Fibroblast of lung (primary cell): ENCODE results near the gene IL17D. TPM values are rescaled to one million over a fixed set of nuclear protein-coding genes. Genes with fewer than 3 reads are reported as not detected.
"Not testable (repeated sequence)": the region's sequence is repeated elsewhere in the genome, so short reads cannot be mapped to it uniquely, and the experiment has no call there.

Source experiments
- DNase-seq, 2 donors: peaks; one replicate each; pipeline versions ENCODE4 v3.0.0 to v3.0.0-alpha.2; 2010; ENCODE audit warnings: low read depth in 2 of 2
- H2AFZ ChIP-seq: 2 replicates; pipeline ENCODE4 v1.5.1; 2012; ENCODE audit warnings: low read length, control low read depth, inconsistent platforms
- H3K27ac ChIP-seq: 2 replicates; pipeline ENCODE4 v1.5.1; 2011; ENCODE audit warnings: low read length, control low read depth; ENCODE audit not compliant: insufficient read depth
- H3K27me3 ChIP-seq: 2 replicates; pipeline ENCODE4 v1.5.1; 2011; ENCODE audit warnings: mild to moderate bottlenecking, low read length; ENCODE audit not compliant: control insufficient read depth, insufficient read depth
- H3K36me3 ChIP-seq: 2 replicates; pipeline ENCODE4 v1.5.1; 2011; ENCODE audit warnings: low read length; ENCODE audit not compliant: control insufficient read depth, insufficient read depth
- H3K4me1 ChIP-seq: 2 replicates; pipeline ENCODE4 v1.5.1; 2011; ENCODE audit warnings: low read length; ENCODE audit not compliant: control insufficient read depth, insufficient read depth; ENCODE audit errors: extremely low read depth
- H3K4me2 ChIP-seq: 2 replicates; pipeline ENCODE4 v1.5.1; 2011; ENCODE audit warnings: low read length, control low read depth; ENCODE audit not compliant: insufficient read depth; ENCODE audit errors: extremely low read depth
- H3K4me3 ChIP-seq, 4 experiments: fragments of 200-600 bp in 1 of 4; sonication (generic) in 1 of 4; replicated peaks in 1 of 4; 2 replicates each; pipeline ENCODE4 v1.5.1; 2011 to 2016; ENCODE audit warnings: low read length in 4 of 4, low read depth in 3 of 4, mild to moderate bottlenecking in 3 of 4, control low read depth in 2 of 4, inconsistent platforms in 1 of 4, mixed read lengths in 1 of 4; ENCODE audit not compliant: insufficient read depth in 1 of 4; ENCODE audit errors: control extremely low read depth in 1 of 4
- H3K79me2 ChIP-seq: 2 replicates; pipeline ENCODE4 v1.5.1; 2012; ENCODE audit warnings: mild to moderate bottlenecking, low read length, inconsistent platforms; ENCODE audit not compliant: control insufficient read depth, insufficient read depth
- H3K9ac ChIP-seq: 2 replicates; pipeline ENCODE4 v1.5.1; 2011; ENCODE audit warnings: mild to moderate bottlenecking, low read length, control low read depth; ENCODE audit not compliant: insufficient read depth
- H3K9me3 ChIP-seq: 2 replicates; pipeline ENCODE4 v1.5.1; 2012; ENCODE audit warnings: low read depth, low read length; ENCODE audit not compliant: control insufficient read depth, insufficient read depth
- H4K20me1 ChIP-seq: 2 replicates; pipeline ENCODE4 v1.5.1; 2011; ENCODE audit warnings: low read length; ENCODE audit not compliant: control insufficient read depth, insufficient read depth; ENCODE audit errors: extremely low read depth
- CTCF ChIP-seq, 2 donors: IDR thresholded peaks in 1 of 2; conservative IDR thresholded peaks in 1 of 2; 1 replicate in 1 of 2; 2 replicates in 1 of 2; pipeline ENCODE4 v1.5.1; 2011 to 2012; ENCODE audit warnings: low read length in 2 of 2, control low read depth in 1 of 2, inconsistent platforms in 1 of 2, low read depth in 1 of 2, mild to moderate bottlenecking in 1 of 2
- EZH2 ChIP-seq: IDR thresholded peaks from 2 replicates; pipeline ENCODE4 v1.5.1; 2012; ENCODE audit warnings: low read length, control low read depth, mild to moderate bottlenecking; ENCODE audit errors: missing control alignments
- polyA plus RNA-seq, 2 donors: library from polyadenylated mRNA; depleted of rRNA in 1 of 2; stranded (reverse) in 1 of 2; unstranded in 1 of 2; fragments of >200 nt; gene quantifications; 2 replicates each; pipeline ENCODE4 v1.2.1, GENCODE V29; 2011 to 2012; ENCODE audit warnings: missing spikeins in 1 of 2
- total RNA-seq: library from RNA; depleted of rRNA; stranded (reverse); fragments of >200 nt; gene quantifications from 2 replicates; pipeline ENCODE4 v1.2.1, GENCODE V29; 2014

Gene IL17D
- total and polyA plus RNA-seq, 2 donors (not counting 1 experiment from before 2014, with no cell fraction given), result 1.2 to 2.3 TPM

GRCh38 chr13:20729633-20730585 is 26.4 kb downstream of the IL17D start:
- H3K4me2 ChIP-seq, result no peak overlapping the region
- no peak for DNase-seq
- no peaks in the 10 kb centered on the region for H3K9me3 ChIP-seq
- H3K4me3 ChIP-seq, result no peak overlapping the region
- H3K27me3 ChIP-seq, result no peaks in the 10 kb centered on the region
- no peaks in the 10 kb centered on the region for H3K4me1 ChIP-seq
- no peak for TF ChIP-seq CTCF (conservative IDR thresholded peaks at IDR 0.05 in 1 of 2, IDR thresholded peaks at IDR 0.05 in 1 of 2; ENCODE audit: low read depth in 1 of 2, low read length in 2 of 2)
- TF ChIP-seq EZH2, result no peak
- H3K27ac ChIP-seq, result no peak overlapping the region
- H2AFZ ChIP-seq, result no peak overlapping the region
- no peak overlapping the region for H3K9ac ChIP-seq
- no peaks in the 10 kb centered on the region for H3K36me3 ChIP-seq
- H4K20me1 ChIP-seq, result no peaks in the 10 kb centered on the region
- no peaks in the 10 kb centered on the region for H3K79me2 ChIP-seq

- Histone ChIP-seq H3K4me3 (no peak overlapping the region), H4K20me1 (no peaks in the 10 kb centered on the region), H3K9ac (no peak overlapping the region), H3K4me1 (no peaks in the 10 kb centered on the region), H3K9me3 (no peaks in the 10 kb centered on the region), H3K4me2 (no peak overlapping the region), H3K36me3 (no peaks in the 10 kb centered on the region), H3K27me3 (no peaks in the 10 kb centered on the region), H3K79me2 (no peaks in the 10 kb centered on the region), H2AFZ (no peak overlapping the region), H3K27ac (no peak overlapping the region)
- TF ChIP-seq CTCF (conservative IDR thresholded peaks at IDR 0.05 in 1 of 2, IDR thresholded peaks at IDR 0.05 in 1 of 2; ENCODE audit: low read depth in 1 of 2, low read length in 2 of 2) (no peak), EZH2 (no peak)
- DNase-seq, result no peak
Observed at GRCh38 chr13:20738616-20739015, 35.1 kb downstream of the IL17D start.

GRCh38 chr13:20740021-20740420 is 36.5 kb downstream of the IL17D start:
- H3K4me2 ChIP-seq, result no peak overlapping the region
- no peaks in the 10 kb centered on the region for H3K27me3 ChIP-seq
- no peak overlapping the region for H3K4me3 ChIP-seq
- no peaks in the 10 kb centered on the region for H3K36me3 ChIP-seq
- no peak overlapping the region for H2AFZ ChIP-seq
- no peak overlapping the region for H3K9ac ChIP-seq
- H3K27ac ChIP-seq, result no peak overlapping the region
- TF ChIP-seq EZH2 (no peak), CTCF (conservative IDR thresholded peaks at IDR 0.05 in 1 of 2, IDR thresholded peaks at IDR 0.05 in 1 of 2; ENCODE audit: low read depth in 1 of 2, low read length in 2 of 2) (no peak)
- H4K20me1 ChIP-seq, result no peaks in the 10 kb centered on the region
- no peaks in the 10 kb centered on the region for H3K4me1 ChIP-seq
- no peaks in the 10 kb centered on the region for H3K9me3 ChIP-seq
- no peaks in the 10 kb centered on the region for H3K79me2 ChIP-seq
- DNase-seq, result no peak

GRCh38 chr13:20743830-20744404 is 40.4 kb downstream of the IL17D start:
- H3K4me2 ChIP-seq, H3K36me3 ChIP-seq, H3K27me3 ChIP-seq, DNase-seq, H2AFZ ChIP-seq, H3K9me3 ChIP-seq, H4K20me1 ChIP-seq, H3K27ac ChIP-seq, H3K4me1 ChIP-seq, H3K9ac ChIP-seq, H3K79me2 ChIP-seq, H3K4me3 ChIP-seq: not testable (repeated sequence)
